Lower lobe of right lung (tissue), 2 donors: ENCODE measurements around the gene SASH1. TPM values are rescaled to one million over a fixed set of nuclear protein-coding genes. Genes with fewer than 3 reads are reported as not detected.

Source experiments
- ATAC-seq, 2 donors: fragments of 200-7000 bp; cut with Tn5 transposase; one replicate each; pipeline ENCODE4 v1.9.1; 2020 to 2022; ENCODE audit warnings: mild to moderate bottlenecking in 2 of 2, moderate library complexity in 2 of 2
- DNase-seq: peaks from one replicate; pipeline ENCODE4 v3.0.0-alpha.2; 2020
- H3K27ac ChIP-seq: fragments of 200-600 bp; one replicate; pipeline ENCODE4 v1.8.0; 2022
- H3K27me3 ChIP-seq: fragments of 200-600 bp; one replicate; pipeline ENCODE4 v1.8.0; 2022; ENCODE audit warnings: low read depth
- H3K36me3 ChIP-seq: fragments of 200-600 bp; one replicate; pipeline ENCODE4 v1.8.0; 2022; ENCODE audit warnings: mild to moderate bottlenecking
- H3K4me1 ChIP-seq: fragments of 200-600 bp; one replicate; pipeline ENCODE4 v1.8.0; 2022
- H3K4me3 ChIP-seq: fragments of 200-600 bp; one replicate; pipeline ENCODE4 v1.8.0; 2022; ENCODE audit warnings: mild to moderate bottlenecking
- H3K9me3 ChIP-seq: fragments of 200-600 bp; one replicate; pipeline ENCODE4 v1.8.0; 2022
- CTCF ChIP-seq: fragments of 200-600 bp; IDR thresholded peaks from one replicate; pipeline ENCODE4 v1.8.0; 2022; ENCODE audit warnings: antibody characterized with exemption, mild to moderate bottlenecking
- intact Hi-C: fragments of 100-400 bp; cut with DNase I; formaldehyde crosslinking; loops from one replicate; pipeline ENCODE4 v1.11.0; 2022
- total RNA-seq: library from RNA; stranded (reverse); fragmentation: NEBNext Ultra II Directional; extraction: Animal tissue kit (Norgen Biotek cat#: 25700); gene quantifications from one replicate; pipeline ENCODE4 v1.2.1, GENCODE V29; 2021
- donor health status: DM: no; HTN: yes; CAD: no; lungs with severe emphysema.

SASH1 gene
- total RNA-seq, 1 donor from 2014 or later = 103 TPM

GRCh38 chr6:148590883-148591282, 248.2 kb downstream of the SASH1 start:
- intact Hi-C loops = no loop called here
- Histone ChIP-seq H3K4me1 (peaks cover 5% of the 10 kb centered on the region), H3K36me3 (no peaks in the 10 kb centered on the region), H3K9me3 (no peaks in the 10 kb centered on the region), H3K27me3 (no peaks in the 10 kb centered on the region), H3K27ac (no peak overlapping the region), H3K4me3 (no peak overlapping the region)
- ATAC-seq (no peak), DNase-seq (no peak)
- no peak for TF ChIP-seq CTCF

- DNase-seq = no peak
- Histone ChIP-seq H3K27me3 (no peaks in the 10 kb centered on the region), H3K9me3 (no peaks in the 10 kb centered on the region), H3K4me3 (no peak overlapping the region), H3K27ac (no peak overlapping the region), H3K36me3 (no peaks in the 10 kb centered on the region), H3K4me1 (peaks cover 5% of the 10 kb centered on the region)
- intact Hi-C loops = no loop called here
- ATAC-seq = no peak
- no peak for TF ChIP-seq CTCF
Observed at GRCh38 chr6:148591656-148592055, 249.0 kb downstream of the SASH1 start.

- peak; percentile 63 to 82 for ATAC-seq
- peaks cover 5% of the 10 kb centered on the region for H3K4me1 ChIP-seq
- intact Hi-C loops = no loop called here
- no peak overlapping the region for H3K4me3 ChIP-seq
- no peaks in the 10 kb centered on the region for H3K36me3 ChIP-seq
- H3K27me3 ChIP-seq = no peaks in the 10 kb centered on the region
- no peak for TF ChIP-seq CTCF
- no peaks in the 10 kb centered on the region for H3K9me3 ChIP-seq
- peak; percentile 59 for DNase-seq
- H3K27ac ChIP-seq = peak overlapping the region; percentile 78
Observed at GRCh38 chr6:148593130-148593812, 250.6 kb downstream of the SASH1 start.

- Histone ChIP-seq H3K27me3 (no peaks in the 10 kb centered on the region), H3K36me3 (no peaks in the 10 kb centered on the region), H3K4me3 (no peak overlapping the region), H3K9me3 (no peaks in the 10 kb centered on the region), H3K4me1 (peaks cover 5% of the 10 kb centered on the region), H3K27ac (peak overlapping the region; percentile 78)
- no peak for TF ChIP-seq CTCF
- intact Hi-C loops = no loop called here
- ATAC-seq (peak; percentile 60 to 74), DNase-seq (no peak)
Observed at GRCh38 chr6:148593813-148594170, 251.2 kb downstream of the SASH1 start.

- no peaks in the 10 kb centered on the region for H3K36me3 ChIP-seq
- DNase-seq = no peak
- no peaks in the 10 kb centered on the region for H3K27me3 ChIP-seq
- H3K4me3 ChIP-seq = no peak overlapping the region
- peaks cover 5% of the 10 kb centered on the region for H3K4me1 ChIP-seq
- no peak overlapping the region for H3K27ac ChIP-seq
- intact Hi-C loops = no loop called here
- no peaks in the 10 kb centered on the region for H3K9me3 ChIP-seq
- ATAC-seq = peak; percentile 61
- no peak for TF ChIP-seq CTCF
Observed at GRCh38 chr6:148595550-148595949, 252.9 kb downstream of the SASH1 start.
